WI38 (cell line): ENCODE data around the gene CAPN2.
"Not testable (repeated sequence)": the region's sequence is repeated elsewhere in the genome, so short reads cannot be mapped to it uniquely, and the experiment has no call there.

Source experiments
- H3K4me3 ChIP-seq: 2 replicates; pipeline ENCODE4 v1.5.1; 2011; ENCODE audit warnings: low read depth, mild to moderate bottlenecking, control low read depth, low read length
- TF ChIP-seq, protein P1 (sequence below): IDR thresholded peaks from 2 replicates; pipeline ENCODE4 v1.5.1; 2012; ENCODE audit warnings: low read depth, mild to moderate bottlenecking, control low read depth, low read length

CAPN2 gene

DNA sequence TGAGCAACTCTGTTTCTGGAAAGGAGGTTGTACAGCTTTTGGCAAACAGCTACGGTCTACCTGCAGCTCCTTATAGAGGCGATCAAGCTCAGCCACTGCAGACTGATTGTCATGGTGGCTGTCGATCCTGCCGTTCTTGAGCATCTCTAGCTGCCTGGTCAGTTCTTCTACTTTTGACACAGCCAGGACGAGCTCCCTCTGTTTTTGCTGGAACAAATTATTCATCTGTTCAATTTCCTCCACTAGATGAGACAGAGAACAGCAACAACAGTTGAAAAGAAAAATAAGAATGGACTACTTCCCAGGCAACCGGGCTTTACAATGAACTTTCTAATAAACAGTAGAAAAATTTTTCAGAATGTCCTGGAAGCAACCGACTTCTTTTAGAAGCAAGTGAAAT, 90.9 kb downstream of the CAPN2 start:
- TF ChIP-seq, protein P1, sequence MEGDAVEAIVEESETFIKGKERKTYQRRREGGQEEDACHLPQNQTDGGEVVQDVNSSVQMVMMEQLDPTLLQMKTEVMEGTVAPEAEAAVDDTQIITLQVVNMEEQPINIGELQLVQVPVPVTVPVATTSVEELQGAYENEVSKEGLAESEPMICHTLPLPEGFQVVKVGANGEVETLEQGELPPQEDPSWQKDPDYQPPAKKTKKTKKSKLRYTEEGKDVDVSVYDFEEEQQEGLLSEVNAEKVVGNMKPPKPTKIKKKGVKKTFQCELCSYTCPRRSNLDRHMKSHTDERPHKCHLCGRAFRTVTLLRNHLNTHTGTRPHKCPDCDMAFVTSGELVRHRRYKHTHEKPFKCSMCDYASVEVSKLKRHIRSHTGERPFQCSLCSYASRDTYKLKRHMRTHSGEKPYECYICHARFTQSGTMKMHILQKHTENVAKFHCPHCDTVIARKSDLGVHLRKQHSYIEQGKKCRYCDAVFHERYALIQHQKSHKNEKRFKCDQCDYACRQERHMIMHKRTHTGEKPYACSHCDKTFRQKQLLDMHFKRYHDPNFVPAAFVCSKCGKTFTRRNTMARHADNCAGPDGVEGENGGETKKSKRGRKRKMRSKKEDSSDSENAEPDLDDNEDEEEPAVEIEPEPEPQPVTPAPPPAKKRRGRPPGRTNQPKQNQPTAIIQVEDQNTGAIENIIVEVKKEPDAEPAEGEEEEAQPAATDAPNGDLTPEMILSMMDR = no peak
- H3K4me3 ChIP-seq = no peak overlapping the region

DNA sequence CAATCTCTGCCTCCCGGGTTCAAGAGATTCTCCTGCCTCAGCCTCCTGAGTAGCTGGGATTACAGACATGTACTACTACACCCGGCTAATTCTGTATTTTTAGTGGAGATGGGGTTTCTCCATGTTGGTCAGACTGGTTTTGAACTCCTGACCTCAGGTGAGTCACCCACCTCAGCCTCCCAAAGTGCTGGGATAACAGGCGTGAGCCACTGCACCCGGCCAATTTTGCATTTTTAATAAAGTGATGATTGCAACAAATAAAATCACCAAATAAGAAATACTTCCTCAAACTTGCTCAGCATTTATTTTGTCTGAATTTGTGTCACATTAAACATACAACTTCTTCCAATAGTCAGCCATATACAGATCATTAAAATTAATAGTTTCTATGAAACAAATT, 97.6 kb downstream of the CAPN2 start:
- H3K4me3 ChIP-seq = not testable (repeated sequence)

DNA sequence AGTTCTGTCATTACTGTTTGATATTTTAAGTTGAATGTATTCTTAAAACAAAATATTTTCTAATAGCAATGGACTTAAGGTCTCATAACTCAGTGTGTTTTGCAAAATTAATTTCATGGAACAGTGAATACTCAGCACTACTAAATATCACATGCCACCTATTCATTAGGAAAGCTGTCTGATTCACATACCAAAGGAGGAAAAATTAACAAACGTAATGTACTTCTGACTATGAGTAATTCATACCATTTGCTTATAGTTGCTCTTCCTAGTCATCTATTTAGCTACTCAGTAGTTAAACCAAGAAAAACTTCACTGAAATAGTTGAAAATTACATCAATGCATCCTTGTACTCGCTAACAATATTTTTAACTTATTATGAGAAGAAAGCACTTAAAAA, 98.2 kb downstream of the CAPN2 start:
- H3K4me3 ChIP-seq = no peak overlapping the region
- TF ChIP-seq, protein P1 = no peak

DNA sequence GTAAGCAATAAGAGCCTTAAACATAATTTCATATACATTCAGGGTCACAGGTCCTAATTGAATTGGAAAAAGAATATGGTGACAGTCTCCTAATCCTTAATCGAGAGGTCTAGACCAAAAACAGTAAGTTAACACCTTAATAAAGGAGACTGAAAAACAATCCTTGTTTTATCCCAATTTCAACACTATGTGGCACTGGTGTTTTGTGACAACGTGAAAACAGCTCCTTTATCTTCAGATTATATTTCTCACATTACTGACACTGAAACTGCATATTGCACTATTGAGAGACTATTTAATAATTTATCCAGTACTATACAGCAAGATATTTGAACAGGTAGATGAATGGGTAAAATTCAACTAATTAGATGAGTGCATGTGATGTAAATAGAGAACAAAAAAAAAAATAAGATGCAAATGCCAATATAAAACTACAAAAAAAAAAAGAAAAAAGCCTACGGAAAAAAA, 99.3 kb downstream of the CAPN2 start:
- TF ChIP-seq, protein P1 = 0 out of 2 replicates have a peak, but pooled peaks have one; percentile 7

DNA sequence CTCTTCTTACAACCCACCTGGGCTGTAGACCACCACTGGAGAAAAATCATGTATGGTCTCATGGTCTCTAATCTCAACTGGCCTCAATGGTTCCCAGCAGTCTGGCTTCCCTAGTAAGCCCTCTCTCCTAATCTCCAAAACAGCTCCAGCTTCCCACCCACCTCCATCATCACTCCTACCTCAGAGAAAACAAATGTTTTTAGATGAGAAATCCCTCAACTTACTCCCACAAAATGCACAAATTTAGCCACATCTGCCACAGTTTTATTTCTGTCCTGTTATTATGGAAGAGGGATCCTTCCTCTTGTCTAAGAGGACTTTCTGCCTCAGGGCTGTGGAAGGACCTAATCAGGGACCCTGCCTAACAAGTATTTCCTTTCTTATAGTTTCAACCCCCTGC, 101.3 kb downstream of the CAPN2 start:
- no peak overlapping the region for H3K4me3 ChIP-seq
- TF ChIP-seq, protein P1 = no peak

More for the DNA sequence above, 99.3 kb downstream of the CAPN2 start:
- H3K4me3 ChIP-seq = no peak overlapping the region

DNA sequence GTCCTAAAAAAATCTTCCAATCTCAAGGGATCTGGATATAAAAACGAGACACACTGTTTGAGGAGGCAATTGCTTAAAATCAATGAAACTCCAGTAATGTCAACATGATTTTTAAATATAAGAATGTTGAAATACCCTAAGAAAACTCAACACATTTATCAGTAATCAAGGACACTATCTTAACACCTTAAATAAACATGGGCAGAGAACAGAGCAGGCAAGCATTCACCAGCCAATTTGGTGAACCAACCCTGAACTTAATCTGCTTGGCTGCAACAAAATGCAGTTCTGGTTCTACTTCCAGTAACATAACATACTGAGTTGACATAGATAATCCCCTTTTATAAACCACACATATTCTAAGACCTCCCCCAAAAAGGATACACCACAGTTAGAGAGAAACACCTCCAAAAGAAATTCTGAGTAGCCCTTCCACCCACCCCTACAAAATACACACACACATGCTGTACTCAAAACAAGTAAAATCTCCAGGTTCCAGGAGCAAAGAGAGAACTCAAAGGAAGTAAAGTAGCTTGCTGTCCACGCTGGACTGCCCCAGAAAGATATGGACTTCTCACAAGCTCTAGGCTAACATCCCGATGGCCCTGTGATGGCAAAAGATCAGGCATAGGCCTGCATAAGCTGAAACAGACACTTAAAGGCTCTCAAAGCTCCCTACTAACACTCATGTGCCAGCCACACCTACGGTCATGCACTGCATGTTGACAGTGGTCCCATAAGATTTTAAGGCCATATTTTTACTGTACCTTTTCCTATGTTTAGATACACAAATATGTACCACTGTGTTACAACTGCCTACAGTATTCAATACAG, 102.9 kb downstream of the CAPN2 start:
- TF ChIP-seq, protein P1 = no peak
- H3K4me3 ChIP-seq = no peak overlapping the region

DNA sequence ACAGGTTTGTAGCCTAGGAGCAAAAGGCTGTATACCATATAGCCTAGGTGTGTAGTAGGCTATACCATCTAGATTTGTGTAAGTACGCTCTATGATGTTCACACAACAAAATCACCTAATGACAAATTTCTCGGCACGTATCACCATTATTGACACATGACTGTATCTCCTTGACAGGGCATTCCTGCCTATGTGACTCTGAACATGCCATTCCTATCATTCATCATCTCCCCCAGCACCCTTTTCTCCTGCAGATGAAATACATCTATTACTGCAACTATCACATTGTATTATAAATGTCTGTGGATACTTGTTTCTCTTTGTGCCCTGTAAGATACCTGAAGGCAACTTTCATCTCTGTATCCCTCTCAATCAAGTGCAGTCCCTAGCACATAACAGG, 103.5 kb downstream of the CAPN2 start:
- TF ChIP-seq, protein P1 = no peak
- H3K4me3 ChIP-seq = no peak overlapping the region

DNA sequence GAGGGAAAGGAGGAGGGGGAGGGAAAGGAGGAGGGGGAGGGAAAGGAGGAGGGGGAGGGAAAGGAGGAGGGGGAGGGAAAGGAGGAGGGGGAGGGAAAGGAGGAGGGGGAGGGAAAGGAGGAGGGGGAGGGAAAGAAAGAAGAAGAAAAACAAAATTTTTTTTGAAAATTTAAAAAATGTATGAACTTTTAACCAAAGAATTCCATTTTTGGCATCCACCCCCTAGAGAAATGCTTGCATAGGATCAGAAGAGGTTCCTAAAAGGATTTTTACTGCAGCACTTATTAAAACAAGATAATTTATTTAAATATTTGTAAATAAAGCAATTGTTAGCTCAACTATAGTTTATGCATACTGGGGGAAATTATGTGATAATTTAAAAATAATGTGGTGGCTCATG, 104.9 kb downstream of the CAPN2 start:
- H3K4me3 ChIP-seq = not testable (repeated sequence)
